ENCODE measurements around the gene PIK3CB. TPM values are rescaled to one million over a fixed set of nuclear protein-coding genes. Genes with fewer than 3 reads are reported as not detected.
A peak's percentile ranks its signal among the peaks of the same experiment; 100 is the strongest.

PIK3CB gene
- total RNA-seq = 17.6 and 18.1 TPM in 2 replicates

DNA sequence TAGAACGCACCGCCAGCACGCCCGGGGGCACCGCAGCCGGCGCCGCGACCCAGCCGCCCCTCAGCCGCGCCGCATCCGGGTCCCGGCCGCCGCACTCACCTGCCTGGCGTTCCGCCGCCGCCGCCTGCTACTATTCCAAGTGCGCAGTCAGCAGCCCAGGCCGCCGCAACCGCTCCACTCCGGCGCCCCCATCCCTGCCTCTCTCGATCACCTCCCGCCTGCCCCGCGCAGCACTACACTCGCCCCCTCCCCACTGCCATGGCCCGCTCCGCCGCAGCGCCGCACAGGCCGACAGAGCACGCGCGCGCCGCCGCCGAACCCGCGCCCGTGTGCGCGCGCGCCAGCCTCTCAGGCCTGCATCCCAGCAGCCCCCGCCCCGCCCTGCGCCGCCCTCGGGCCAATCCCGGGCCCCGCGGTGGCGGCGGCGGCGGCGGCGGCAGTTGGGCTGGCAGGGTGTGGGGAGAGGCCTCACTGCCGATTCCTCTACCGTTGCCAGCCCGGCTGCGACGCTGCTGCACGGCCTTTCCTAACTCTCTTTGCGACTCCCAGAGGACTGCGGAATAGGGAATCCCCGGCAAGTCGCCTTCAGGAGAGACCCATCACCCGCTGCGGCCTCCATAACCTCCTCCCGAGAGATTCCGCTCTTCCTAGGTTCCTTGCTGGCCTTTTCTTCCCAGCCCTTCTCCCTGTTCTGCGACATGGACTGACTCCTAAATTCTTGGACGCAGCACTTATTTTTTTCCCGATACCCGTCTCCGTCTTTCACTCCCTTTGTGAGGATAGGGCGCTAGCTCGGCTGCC lies at the start of gene PIK3CB:
Gene PIK3CB (minus strand): TSS at position 333 of the 801 bp plus-strand sequence. CDS start 75,585 bp downstream, outside the sequence.
- no peaks in the 10 kb centered on the region for H3K9me3 Mint-ChIP-seq
- H3K27me3 Mint-ChIP-seq = no peaks in the 10 kb centered on the region
- H3K4me1 Mint-ChIP-seq = peaks cover 20% of the 10 kb centered on the region
- peak; percentile 96 for DNase-seq
- intact Hi-C loops (cut with micrococcal nuclease) = loop anchor here (1.0 to 10.0 kb wide), 8 partner anchors 37 to 660 kb away; partner anchors contain the start of genes CEP70, DBR1 and MRPS22
- H3K36me3 Mint-ChIP-seq (ENCODE audit: low read depth) = peaks cover 11% of the 10 kb centered on the region
- peak within 1 kb of the TSS; percentile 93 for H3K4me3 Mint-ChIP-seq
- peak within 1 kb of the TSS; percentile 93 for H3K27ac Mint-ChIP-seq

DNA sequence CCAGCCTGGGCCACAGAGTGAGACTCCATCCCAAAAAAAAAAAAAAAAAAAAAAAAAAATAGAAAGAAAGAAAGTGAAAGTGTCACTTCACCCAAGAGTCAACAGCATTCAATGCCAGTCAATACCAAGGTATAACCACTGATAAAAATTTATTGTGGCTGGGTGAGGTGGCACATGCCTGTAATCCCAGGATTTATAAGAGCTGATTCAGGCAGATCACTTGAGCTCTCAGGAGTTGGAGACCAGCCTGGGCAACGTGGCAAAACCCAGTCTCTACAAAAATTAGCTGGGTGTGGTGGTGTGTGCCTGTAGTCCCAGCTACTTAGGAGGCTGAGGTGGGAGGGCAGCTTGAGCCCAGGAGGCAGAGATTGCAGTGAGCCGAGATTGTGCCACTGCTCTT lies 46.5 kb upstream of the PIK3CB start:
- Mint-ChIP-seq H3K4me3 (no peak overlapping the region), H3K4me1 (peaks cover 4% of the 10 kb centered on the region), H3K9me3 (peaks cover 3% of the 10 kb centered on the region), H3K27ac (no peak overlapping the region), H3K27me3 (no peaks in the 10 kb centered on the region), H3K36me3 (ENCODE audit: low read depth) (peaks cover 2% of the 10 kb centered on the region)
- DNase-seq = no peak
- intact Hi-C loops (cut with micrococcal nuclease) = no loop called here

DNA sequence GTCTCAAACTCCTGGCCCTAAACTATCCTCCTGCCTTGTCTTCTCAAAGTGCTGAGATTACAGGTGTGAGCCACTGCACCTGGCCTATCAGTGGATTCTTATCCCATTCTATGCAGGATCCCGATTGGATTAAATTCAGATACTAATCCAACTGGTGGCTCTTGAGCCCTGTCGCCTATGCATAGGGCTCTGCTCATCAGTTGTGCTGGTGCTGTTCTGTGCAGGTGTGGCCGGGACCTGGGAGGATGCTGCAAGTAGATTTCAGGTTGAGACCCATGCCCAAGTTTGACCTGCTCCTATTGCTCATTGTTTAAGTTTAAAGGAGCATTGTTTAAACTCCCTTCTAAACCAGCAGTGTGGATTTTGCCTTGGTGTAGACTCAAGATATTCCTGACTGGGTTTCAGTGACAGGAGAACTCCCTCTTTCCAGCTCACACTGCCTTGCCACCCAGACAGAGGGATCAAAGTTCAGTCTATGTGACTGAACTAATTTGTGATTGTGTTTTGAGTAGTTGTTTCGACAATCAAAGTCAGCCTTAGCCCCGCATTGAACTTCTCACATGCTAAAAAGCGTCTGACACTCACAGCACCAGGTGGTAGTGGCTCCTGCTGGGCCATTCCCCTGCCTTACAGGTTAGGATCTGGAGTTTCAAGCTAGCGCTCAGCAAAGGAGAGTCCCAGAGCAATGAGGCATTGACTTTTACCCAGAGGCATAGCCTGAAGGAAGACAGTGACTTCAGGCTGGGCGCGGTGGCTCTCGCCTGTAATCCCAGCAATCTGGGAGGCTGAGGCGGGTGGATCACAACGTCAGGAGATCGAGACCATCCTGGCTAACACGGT lies 45.0 kb upstream of the PIK3CB start:
- H3K36me3 Mint-ChIP-seq (ENCODE audit: low read depth) = peaks cover 6% of the 10 kb centered on the region
- intact Hi-C loops (cut with micrococcal nuclease) = no loop called here
- no peak overlapping the region for H3K4me3 Mint-ChIP-seq
- H3K27ac Mint-ChIP-seq = no peak overlapping the region
- no peaks in the 10 kb centered on the region for H3K27me3 Mint-ChIP-seq
- H3K4me1 Mint-ChIP-seq = peaks cover 11% of the 10 kb centered on the region
- DNase-seq = no peak
- peaks cover 12% of the 10 kb centered on the region for H3K9me3 Mint-ChIP-seq

DNA sequence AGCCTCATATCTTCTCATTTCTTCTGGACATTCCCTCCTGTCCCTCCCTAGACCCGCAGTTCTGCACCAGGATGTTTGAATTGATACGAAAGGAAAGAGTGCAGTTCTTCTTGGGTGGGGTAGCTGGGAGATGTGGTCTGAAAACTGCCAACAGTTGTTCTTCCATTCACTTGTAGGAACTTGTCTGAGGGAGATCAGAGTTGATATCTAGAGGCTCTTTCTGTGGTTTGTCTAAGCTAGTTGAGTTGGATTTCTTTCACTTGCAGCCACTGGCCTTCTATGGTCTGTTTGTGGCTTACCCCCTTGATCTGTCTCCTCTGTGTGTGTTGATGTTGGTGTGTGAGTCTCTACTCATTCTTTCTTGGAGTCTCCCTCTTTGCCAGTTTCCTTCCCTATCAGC lies 42.5 kb upstream of the PIK3CB start:
- Mint-ChIP-seq H3K4me3 (no peak overlapping the region), H3K4me1 (peaks cover 11% of the 10 kb centered on the region)

DNA sequence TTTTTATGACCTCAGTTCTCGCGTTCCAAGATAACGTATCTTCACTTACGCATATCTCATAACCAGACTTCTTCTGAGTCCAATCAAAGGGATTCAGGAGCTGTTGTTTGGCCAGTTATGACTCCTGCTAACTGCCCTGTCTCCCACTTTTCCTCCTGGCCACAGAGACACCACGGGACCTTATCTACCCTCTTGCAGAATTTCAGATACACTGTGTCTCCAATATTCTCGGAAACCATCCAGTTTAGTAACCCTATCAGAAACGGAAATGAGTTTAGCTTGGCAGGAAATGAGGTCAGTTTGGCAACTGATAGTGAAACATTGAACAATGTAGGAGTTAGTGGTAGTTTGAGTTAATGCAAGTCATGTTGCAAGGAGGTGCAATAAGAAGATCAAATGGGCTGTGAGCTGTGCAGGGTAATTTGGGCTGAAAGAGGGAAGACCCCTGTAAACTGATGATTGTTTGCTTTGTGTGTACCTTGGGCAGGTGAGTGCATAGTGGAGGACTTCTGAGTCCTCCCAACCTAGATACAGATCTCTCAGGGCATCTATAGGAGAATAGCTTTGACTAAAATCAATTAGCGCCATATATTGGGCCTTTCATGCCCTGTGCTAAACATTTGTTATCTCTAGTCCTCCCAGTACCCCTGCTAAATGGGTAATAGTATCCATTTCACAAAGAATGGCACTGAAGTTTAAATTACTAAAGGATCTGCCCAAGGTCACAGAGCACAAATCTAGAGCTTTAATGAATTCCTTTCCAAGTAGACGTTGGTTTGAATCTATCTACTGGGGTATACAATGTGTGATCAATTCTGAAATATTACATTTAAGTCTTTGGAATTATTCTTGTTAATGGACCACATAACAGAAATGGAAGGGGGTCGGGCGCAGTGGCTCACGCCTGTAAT lies 41.3 kb upstream of the PIK3CB start:
- H3K36me3 Mint-ChIP-seq (ENCODE audit: low read depth) = peaks cover 6% of the 10 kb centered on the region
- no peak overlapping the region for H3K27ac Mint-ChIP-seq
- H3K27me3 Mint-ChIP-seq = no peaks in the 10 kb centered on the region
- peaks cover 18% of the 10 kb centered on the region for H3K9me3 Mint-ChIP-seq
- H3K4me1 Mint-ChIP-seq = peaks cover 11% of the 10 kb centered on the region
- DNase-seq = no peak
- intact Hi-C loops (cut with micrococcal nuclease) = no loop called here
- H3K4me3 Mint-ChIP-seq = no peak overlapping the region

More for the DNA sequence above, 42.5 kb upstream of the PIK3CB start:
- Mint-ChIP-seq H3K27me3 (no peaks in the 10 kb centered on the region), H3K27ac (no peak overlapping the region), H3K36me3 (ENCODE audit: low read depth) (peaks cover 6% of the 10 kb centered on the region), H3K9me3 (peaks cover 18% of the 10 kb centered on the region)
- DNase-seq = no peak
- intact Hi-C loops (cut with micrococcal nuclease) = no loop called here

DNA sequence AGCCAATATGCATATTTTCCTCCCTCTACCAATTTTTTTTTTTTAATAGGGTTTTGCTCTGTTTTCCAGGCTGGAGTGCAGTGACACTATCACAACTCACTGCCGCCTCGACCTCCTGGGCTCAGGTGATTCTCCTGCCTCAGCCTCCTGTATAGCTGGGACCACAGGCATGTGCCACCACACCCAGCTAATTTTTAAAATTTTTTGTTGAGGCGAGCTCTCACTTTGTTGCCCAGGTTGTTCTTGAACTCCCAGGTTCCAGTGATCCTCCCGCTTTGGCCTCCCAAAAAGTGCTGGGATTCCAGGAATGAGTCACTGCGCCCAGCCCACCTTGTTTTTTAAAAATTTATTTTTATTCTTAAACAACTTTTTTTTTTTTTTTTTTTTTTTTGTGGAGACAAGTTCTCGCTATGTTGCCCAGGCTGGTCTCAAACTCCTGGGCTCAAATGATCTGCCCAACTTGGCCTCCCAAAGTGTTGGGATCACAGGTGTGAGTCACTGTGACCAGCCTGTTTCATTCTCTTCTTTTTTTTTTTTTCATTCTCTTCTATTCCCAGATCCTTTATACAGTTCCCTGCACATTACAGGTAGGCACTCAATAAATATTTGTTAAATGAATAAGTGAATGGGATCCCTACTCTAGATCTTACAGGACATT lies 40.5 kb upstream of the PIK3CB start:
- no peaks in the 10 kb centered on the region for H3K27me3 Mint-ChIP-seq
- H3K4me1 Mint-ChIP-seq = peaks cover 11% of the 10 kb centered on the region
- H3K9me3 Mint-ChIP-seq = peaks cover 18% of the 10 kb centered on the region
- no peak overlapping the region for H3K4me3 Mint-ChIP-seq
- peaks cover 6% of the 10 kb centered on the region for H3K36me3 Mint-ChIP-seq (ENCODE audit: low read depth)
- no peak overlapping the region for H3K27ac Mint-ChIP-seq
- intact Hi-C loops (cut with micrococcal nuclease) = no loop called here
- DNase-seq = no peak

DNA sequence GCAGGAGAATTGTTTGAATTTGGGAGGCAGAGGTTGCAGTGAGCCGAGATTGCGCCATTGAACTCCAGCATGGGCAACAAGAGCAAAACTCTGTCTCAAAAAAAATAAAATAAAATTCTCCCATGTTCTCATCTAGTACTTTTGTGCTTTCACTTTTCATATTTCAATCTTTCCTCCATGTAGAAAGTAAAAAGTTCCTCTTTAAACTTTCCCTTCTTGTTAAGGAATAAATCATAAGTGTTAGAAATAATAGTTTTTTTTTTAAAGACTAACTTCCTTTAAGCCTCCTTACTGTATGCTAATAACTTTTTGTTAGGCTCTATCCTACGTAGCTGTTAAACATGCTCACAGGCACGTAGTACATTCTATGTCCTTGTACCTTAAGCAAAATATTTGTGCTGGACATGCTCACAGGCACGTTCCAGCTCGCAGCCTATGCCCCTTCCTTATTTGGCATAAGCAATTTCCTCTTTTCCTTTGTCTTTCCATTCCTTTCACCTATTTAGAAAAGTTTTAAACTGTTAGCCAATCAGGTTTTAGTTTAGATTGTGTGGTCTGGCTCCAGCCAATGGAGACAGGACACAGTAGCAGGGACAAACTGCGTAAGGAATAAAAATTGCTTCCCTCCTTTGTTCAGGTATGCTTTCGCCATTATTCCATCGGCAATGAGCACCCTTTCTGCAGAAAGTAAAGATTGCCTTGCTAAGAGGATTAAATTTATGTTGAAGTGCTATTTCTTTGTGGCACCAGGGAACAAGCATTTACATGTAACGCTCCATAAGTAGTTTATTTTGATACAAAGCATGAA lies 38.9 kb upstream of the PIK3CB start:
- Mint-ChIP-seq H3K9me3 (peaks cover 18% of the 10 kb centered on the region), H3K4me3 (no peak overlapping the region)

DNA sequence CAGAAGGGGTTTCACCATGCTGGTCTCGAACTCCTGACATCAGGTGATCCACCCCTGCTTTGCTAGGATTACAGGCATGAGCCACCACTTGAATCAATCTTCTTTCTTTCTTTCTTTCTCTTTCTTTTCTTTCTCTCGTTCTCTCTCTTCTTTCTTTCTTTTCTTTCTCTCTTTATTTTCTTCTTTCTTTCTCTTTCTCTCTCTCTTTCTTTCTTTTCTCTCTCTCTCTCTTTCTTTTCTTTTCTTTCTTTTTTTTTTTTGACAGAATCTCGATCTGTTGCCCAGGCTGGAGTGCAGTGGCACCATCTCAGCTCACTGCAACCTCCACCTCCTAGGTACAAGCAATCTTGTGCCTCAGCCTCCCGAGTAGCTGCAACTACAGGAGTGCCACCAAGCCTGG lies 37.9 kb upstream of the PIK3CB start:
- peaks cover 11% of the 10 kb centered on the region for H3K4me1 Mint-ChIP-seq
- no peak overlapping the region for H3K27ac Mint-ChIP-seq
- H3K9me3 Mint-ChIP-seq = peaks cover 18% of the 10 kb centered on the region
- H3K27me3 Mint-ChIP-seq = no peaks in the 10 kb centered on the region
- intact Hi-C loops (cut with micrococcal nuclease) = no loop called here
- H3K36me3 Mint-ChIP-seq (ENCODE audit: low read depth) = peaks cover 6% of the 10 kb centered on the region
- DNase-seq = no peak
- no peak overlapping the region for H3K4me3 Mint-ChIP-seq

More for the DNA sequence above, 38.9 kb upstream of the PIK3CB start:
- intact Hi-C loops (cut with micrococcal nuclease) = no loop called here
- Mint-ChIP-seq H3K27me3 (no peaks in the 10 kb centered on the region), H3K4me1 (peaks cover 11% of the 10 kb centered on the region), H3K27ac (no peak overlapping the region), H3K36me3 (ENCODE audit: low read depth) (peaks cover 6% of the 10 kb centered on the region)
- DNase-seq = no peak

DNA sequence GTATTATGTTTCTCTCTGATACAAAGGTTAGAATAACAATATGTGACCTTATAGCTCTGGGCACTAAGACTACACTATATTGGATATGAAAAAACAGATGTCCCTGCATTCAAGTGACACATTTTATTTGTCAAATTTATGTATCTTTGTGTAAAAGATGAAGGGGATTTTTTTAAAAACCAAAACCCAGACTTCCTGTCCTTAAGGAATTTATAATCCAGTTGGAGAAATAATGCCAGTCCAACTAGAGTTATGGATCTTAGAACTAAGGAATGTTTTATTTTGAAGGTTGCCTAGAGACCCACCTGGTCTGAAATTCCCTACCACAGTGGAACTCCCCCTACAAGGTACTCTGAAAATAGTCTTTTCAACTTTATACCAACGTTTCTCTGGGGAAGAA lies 33.3 kb upstream of the PIK3CB start:
- Mint-ChIP-seq H3K27ac (no peak overlapping the region), H3K36me3 (ENCODE audit: low read depth) (no peaks in the 10 kb centered on the region), H3K9me3 (no peaks in the 10 kb centered on the region), H3K27me3 (no peaks in the 10 kb centered on the region), H3K4me1 (no peaks in the 10 kb centered on the region), H3K4me3 (no peak overlapping the region)
- intact Hi-C loops (cut with micrococcal nuclease) = no loop called here
- DNase-seq = no peak

DNA sequence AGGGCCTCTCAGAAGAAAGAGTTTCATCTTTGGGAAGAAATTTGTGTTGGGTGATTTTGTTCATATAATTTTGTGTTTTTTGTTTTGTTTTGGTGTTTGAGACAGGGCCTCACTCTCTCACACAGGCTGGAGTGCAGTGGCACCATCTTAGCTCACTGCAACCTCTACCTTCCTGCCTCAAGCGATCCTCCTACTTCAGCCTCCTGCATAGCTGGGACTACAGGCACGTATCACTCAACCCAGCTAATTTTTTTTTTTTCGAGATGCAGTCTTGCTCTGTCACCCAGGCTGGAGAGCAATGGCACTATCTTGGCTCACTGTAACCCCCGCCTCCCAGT lies 29.0 kb upstream of the PIK3CB start:
- no peaks in the 10 kb centered on the region for H3K9me3 Mint-ChIP-seq

DNA sequence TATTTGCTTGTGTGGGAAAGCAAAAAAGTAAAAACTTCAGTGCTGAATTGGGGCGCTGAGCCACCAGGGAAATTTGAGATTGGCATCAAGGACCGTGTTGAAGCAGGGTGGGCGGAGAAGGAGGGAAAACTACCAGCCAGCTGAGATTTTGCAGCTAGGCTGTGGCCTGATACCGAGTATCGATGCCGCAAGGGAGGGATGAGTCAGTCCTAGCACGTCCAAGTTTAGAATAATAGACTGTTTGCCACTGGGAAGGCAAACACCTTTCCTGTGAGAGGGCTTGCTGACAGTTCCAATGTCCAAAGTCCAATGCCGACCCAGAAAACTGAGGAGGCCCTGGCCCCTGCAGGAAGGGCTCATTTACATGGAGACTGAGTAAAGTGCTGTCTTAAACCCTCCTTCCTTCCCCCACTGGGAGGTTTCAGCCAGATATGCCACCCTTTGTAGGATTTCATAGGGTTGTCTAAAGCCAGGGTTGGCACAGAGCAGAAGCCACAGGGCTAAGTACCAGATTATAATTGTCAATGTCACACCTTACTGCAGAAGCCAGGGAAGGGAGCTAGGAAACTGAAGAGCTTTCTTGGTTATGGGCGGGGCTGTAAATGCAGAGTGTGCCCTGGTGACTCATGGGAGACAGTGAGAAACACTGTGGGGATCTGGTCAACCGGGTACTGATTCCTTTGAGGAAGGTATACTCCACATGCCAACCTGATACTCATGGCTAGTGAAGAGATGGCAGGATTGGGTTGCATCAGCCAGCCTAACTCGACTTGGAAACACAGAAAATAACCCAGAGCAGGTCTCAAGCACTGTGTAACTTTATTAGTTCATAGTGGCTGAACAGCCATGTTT lies 28.4 kb upstream of the PIK3CB start:
- H3K9me3 Mint-ChIP-seq = no peaks in the 10 kb centered on the region
- H3K27me3 Mint-ChIP-seq = no peaks in the 10 kb centered on the region
- no peaks in the 10 kb centered on the region for H3K36me3 Mint-ChIP-seq (ENCODE audit: low read depth)
- H3K27ac Mint-ChIP-seq = no peak overlapping the region
- no peak overlapping the region for H3K4me3 Mint-ChIP-seq
- H3K4me1 Mint-ChIP-seq = peaks cover 3% of the 10 kb centered on the region
- no peak for DNase-seq
- intact Hi-C loops (cut with micrococcal nuclease) = no loop called here

More for the DNA sequence above, 29.0 kb upstream of the PIK3CB start:
- DNase-seq = no peak
- no peaks in the 10 kb centered on the region for H3K27me3 Mint-ChIP-seq
- peaks cover 3% of the 10 kb centered on the region for H3K4me1 Mint-ChIP-seq
- no peaks in the 10 kb centered on the region for H3K36me3 Mint-ChIP-seq (ENCODE audit: low read depth)
- intact Hi-C loops (cut with micrococcal nuclease) = no loop called here
- H3K4me3 Mint-ChIP-seq = no peak overlapping the region
- no peak overlapping the region for H3K27ac Mint-ChIP-seq

DNA sequence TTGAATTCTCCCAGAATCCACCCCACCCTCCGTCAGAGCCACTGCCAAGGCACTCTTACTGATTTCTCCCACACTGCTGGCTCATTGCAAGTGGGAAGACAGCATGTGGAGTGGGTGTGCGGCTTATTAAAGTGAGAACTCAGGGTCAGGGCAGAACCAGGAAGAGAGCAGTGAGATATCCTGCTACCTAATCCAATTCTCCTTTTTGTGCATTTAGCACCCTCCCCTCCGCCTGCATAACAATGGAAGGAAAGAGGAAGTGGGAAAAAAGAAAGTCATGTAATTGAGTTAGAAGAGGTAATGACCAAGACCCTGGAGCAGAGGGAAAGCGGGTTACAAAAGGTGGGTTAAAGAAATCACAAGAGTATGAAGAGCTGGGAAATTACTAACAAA lies 27.8 kb upstream of the PIK3CB start:
- no peaks in the 10 kb centered on the region for H3K36me3 Mint-ChIP-seq (ENCODE audit: low read depth)
- intact Hi-C loops (cut with micrococcal nuclease) = no loop called here
- no peak overlapping the region for H3K27ac Mint-ChIP-seq
- no peaks in the 10 kb centered on the region for H3K9me3 Mint-ChIP-seq
- peaks cover 2% of the 10 kb centered on the region for H3K27me3 Mint-ChIP-seq
- peaks cover 3% of the 10 kb centered on the region for H3K4me1 Mint-ChIP-seq
- no peak overlapping the region for H3K4me3 Mint-ChIP-seq
- DNase-seq = no peak
